Cerebellar cortex (tissue), 1 donor: ENCODE results near the gene ATP8A1.

Experiments used
- DNase-seq: peaks from one replicate; pipeline ENCODE4 v3.0.0-alpha.2; 2015; ENCODE audit warnings: low spot score

The ATP8A1 gene

GRCh38 chr4:42626629-42627146 lies 30.2 kb downstream of the ATP8A1 start:
- DNase-seq = no peak

GRCh38 chr4:42625329-42625728 lies 31.6 kb downstream of the ATP8A1 start:
- DNase-seq = no peak

GRCh38 chr4:42624551-42624950 lies 32.4 kb downstream of the ATP8A1 start:
- DNase-seq = no peak

- no peak for DNase-seq
Measured at GRCh38 chr4:42618023-42618422, 38.9 kb downstream of the ATP8A1 start.

- no peak for DNase-seq
Measured at GRCh38 chr4:42617030-42617429, 39.9 kb downstream of the ATP8A1 start.

- DNase-seq = no peak
Measured at GRCh38 chr4:42616572-42616971, 40.3 kb downstream of the ATP8A1 start.

GRCh38 chr4:42615131-42615763 lies 41.7 kb downstream of the ATP8A1 start:
- DNase-seq = no peak

- DNase-seq = no peak
Measured at GRCh38 chr4:42612898-42613297, 44.0 kb downstream of the ATP8A1 start.

- DNase-seq = no peak
Measured at GRCh38 chr4:42610941-42611340, 46.0 kb downstream of the ATP8A1 start.

GRCh38 chr4:42609051-42609450 lies 47.9 kb downstream of the ATP8A1 start:
- no peak for DNase-seq

- DNase-seq = no peak
Measured at GRCh38 chr4:42608551-42608950, 48.4 kb downstream of the ATP8A1 start.

GRCh38 chr4:42607011-42607726 lies 49.7 kb downstream of the ATP8A1 start:
- no peak for DNase-seq

- DNase-seq = no peak
Measured at GRCh38 chr4:42605264-42605663, 51.6 kb downstream of the ATP8A1 start.

- DNase-seq = no peak
Measured at GRCh38 chr4:42603862-42604261, 53.0 kb downstream of the ATP8A1 start.

- DNase-seq = no peak
Measured at GRCh38 chr4:42600578-42600977, 56.3 kb downstream of the ATP8A1 start.

- DNase-seq = no peak
Measured at GRCh38 chr4:42596918-42597317, 60.0 kb downstream of the ATP8A1 start.

GRCh38 chr4:42594888-42595287 lies 62.0 kb downstream of the ATP8A1 start:
- DNase-seq = no peak

- no peak for DNase-seq
Measured at GRCh38 chr4:42588909-42589308, 68.0 kb downstream of the ATP8A1 start.

- DNase-seq = no peak
Measured at GRCh38 chr4:42586775-42587174, 70.1 kb downstream of the ATP8A1 start.

- no peak for DNase-seq
Measured at GRCh38 chr4:42579903-42580302, 77.0 kb downstream of the ATP8A1 start.

- DNase-seq = no peak
Measured at GRCh38 chr4:42578187-42578586, 78.7 kb downstream of the ATP8A1 start.

GRCh38 chr4:42574870-42575430 lies 82.0 kb downstream of the ATP8A1 start:
- no peak for DNase-seq

GRCh38 chr4:42573249-42573648 lies 83.7 kb downstream of the ATP8A1 start:
- no peak for DNase-seq
